ENCODE results near the gene CRIM1. TPM values are rescaled to one million over a fixed set of nuclear protein-coding genes. Genes with fewer than 3 reads are reported as not detected.

The CRIM1 gene
- total RNA-seq, 4 donors from 2014 or later: 140 to 429 (median 201) TPM

DNA sequence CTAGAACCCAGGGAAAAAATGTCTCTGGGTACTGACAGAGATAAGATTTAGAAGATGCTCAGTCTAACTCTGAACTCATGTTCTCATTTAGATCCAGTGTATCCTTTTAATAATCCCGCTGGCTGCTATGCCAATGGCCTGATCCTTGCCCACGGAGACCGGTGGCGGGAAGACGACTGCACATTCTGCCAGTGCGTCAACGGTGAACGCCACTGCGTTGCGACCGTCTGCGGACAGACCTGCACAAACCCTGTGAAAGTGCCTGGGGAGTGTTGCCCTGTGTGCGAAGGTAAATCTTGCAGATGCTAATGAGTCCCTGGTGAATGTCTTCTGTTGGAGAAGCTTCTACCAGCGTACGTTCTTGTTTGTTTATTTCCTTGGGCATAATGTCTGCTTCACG is 123.8 kb downstream of the CRIM1 start:
- Histone ChIP-seq H3K4me1 (peaks cover 22 to 56% (median 48%) of the 10 kb centered on the region in 4 donors), H3K27me3 (no peaks in the 10 kb centered on the region), H3K9me3 (peaks cover 0 to 13% (median 2%) of the 10 kb centered on the region in 4 donors), H3K4me3 (no peak overlapping the region), H3K36me3 (peaks cover 11 to 64% (median 49%) of the 10 kb centered on the region in 4 donors), H3K27ac (replicated peaks in 1 of 4) (peak overlapping the region in 3 of 4 donors; percentile 61 to 74 (median 67))
- 96% methylated on average over 16 of the region's 16 CpGs for WGBS
- no peak for TF ChIP-seq POLR2AphosphoS5 (IDR thresholded peaks at IDR 0.05)
- TF ChIP-seq POLR2A (IDR thresholded peaks at IDR 0.05; ENCODE audit: low read depth): no peak
- no peak for TF ChIP-seq EP300 (IDR thresholded peaks at IDR 0.05)
- TF ChIP-seq, protein P1, sequence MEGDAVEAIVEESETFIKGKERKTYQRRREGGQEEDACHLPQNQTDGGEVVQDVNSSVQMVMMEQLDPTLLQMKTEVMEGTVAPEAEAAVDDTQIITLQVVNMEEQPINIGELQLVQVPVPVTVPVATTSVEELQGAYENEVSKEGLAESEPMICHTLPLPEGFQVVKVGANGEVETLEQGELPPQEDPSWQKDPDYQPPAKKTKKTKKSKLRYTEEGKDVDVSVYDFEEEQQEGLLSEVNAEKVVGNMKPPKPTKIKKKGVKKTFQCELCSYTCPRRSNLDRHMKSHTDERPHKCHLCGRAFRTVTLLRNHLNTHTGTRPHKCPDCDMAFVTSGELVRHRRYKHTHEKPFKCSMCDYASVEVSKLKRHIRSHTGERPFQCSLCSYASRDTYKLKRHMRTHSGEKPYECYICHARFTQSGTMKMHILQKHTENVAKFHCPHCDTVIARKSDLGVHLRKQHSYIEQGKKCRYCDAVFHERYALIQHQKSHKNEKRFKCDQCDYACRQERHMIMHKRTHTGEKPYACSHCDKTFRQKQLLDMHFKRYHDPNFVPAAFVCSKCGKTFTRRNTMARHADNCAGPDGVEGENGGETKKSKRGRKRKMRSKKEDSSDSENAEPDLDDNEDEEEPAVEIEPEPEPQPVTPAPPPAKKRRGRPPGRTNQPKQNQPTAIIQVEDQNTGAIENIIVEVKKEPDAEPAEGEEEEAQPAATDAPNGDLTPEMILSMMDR (IDR thresholded peaks at IDR 0.05): no peak
- intact Hi-C loops (cut with DNase I): no loop called here
- peak; percentile 24 for DNase-seq (ENCODE audit: extremely low spot score)

DNA sequence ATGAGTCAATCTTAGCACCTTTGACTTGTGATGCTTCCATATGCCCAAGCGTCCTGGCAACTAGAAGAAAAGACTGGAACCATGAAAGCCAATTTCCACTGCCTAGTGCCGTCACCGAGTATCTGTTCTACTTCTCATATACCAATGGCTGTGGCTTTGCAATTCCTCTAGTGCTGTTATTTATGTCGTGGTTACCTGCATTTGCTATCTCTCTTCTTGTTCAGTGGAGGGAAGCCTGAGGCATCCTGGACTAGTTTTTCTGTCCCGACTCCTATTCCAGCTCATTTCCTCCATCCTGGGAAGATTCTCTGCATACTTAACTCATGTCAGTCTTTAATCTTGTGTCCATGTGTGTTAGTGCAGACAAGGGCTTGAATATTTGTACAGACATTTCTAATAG is 124.5 kb downstream of the CRIM1 start:
- TF ChIP-seq POLR2AphosphoS5 (IDR thresholded peaks at IDR 0.05): no peak
- TF ChIP-seq EP300 (IDR thresholded peaks at IDR 0.05): no peak
- TF ChIP-seq, protein P1 (IDR thresholded peaks at IDR 0.05): no peak
- Histone ChIP-seq H3K9me3 (peaks cover 0 to 10% (median 2%) of the 10 kb centered on the region in 4 donors), H3K4me3 (no peak overlapping the region), H3K36me3 (peaks cover 11 to 66% (median 51%) of the 10 kb centered on the region in 4 donors), H3K4me1 (peaks cover 29 to 63% (median 54%) of the 10 kb centered on the region in 4 donors), H3K27ac (replicated peaks in 1 of 4) (peak overlapping the region in 2 of 4 donors; percentile 67 to 85), H3K27me3 (no peaks in the 10 kb centered on the region)
- DNase-seq (ENCODE audit: extremely low spot score): peak; percentile 85
- intact Hi-C loops (cut with DNase I): no loop called here
- WGBS: 87% methylated on average over 5 of the region's 5 CpGs

DNA sequence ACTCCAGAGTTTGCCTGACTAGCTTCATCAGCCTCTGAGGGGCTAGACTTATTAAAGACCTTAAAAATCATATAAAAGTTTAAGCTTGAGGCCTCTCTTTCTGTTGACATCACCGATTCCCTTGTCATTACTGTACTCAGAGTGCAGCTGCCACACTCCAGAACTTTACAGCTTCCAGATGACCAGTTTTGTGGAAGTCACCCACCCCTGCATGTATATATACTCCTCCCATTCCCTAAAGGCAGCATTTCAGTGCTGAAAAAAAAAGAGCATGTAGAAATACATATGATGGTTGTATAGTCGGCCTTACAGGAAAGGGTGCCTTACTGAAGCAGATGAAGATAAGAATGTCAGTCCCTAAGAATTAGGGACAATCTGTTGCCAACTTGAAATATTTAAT is 125.1 kb downstream of the CRIM1 start:
- WGBS: 95% methylated on average over 2 of the region's 2 CpGs
- H3K27ac ChIP-seq (replicated peaks in 1 of 4): peak overlapping the region in 2 of 4 donors; percentile 16 to 85
- intact Hi-C loops (cut with DNase I): no loop called here
- H3K36me3 ChIP-seq: peaks cover 11 to 66% (median 51%) of the 10 kb centered on the region in 4 donors
- H3K4me3 ChIP-seq: no peak overlapping the region
- TF ChIP-seq, protein P1 (IDR thresholded peaks at IDR 0.05): no peak
- TF ChIP-seq EP300 (IDR thresholded peaks at IDR 0.05): no peak
- TF ChIP-seq POLR2A (IDR thresholded peaks at IDR 0.05; ENCODE audit: low read depth): no peak
- TF ChIP-seq POLR2AphosphoS5 (IDR thresholded peaks at IDR 0.05): no peak
- H3K9me3 ChIP-seq: peaks cover 0 to 5% (median 2%) of the 10 kb centered on the region in 4 donors
- no peaks in the 10 kb centered on the region for H3K27me3 ChIP-seq
- DNase-seq (ENCODE audit: extremely low spot score): no peak
- peaks cover 35 to 69% (median 60%) of the 10 kb centered on the region in 4 donors for H3K4me1 ChIP-seq

DNA sequence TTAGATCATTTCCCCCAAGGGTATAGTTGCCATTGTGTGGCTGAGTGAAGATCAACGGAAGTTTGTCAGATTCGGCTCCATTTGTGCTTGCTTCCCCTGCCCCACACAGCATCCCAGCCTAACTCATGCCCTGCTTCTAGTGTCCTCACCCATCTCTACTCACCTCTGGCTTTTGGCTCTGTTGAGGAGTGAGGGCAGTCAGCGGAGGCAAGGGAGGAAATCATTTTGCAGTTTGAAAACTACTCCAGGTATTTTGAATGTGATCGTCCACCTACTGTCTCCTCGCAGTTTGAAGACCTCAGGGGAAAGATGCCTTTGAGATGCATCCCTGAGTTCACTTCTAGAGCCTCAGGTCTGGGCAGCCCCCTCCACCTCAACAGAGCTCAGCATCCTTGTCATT is 126.1 kb downstream of the CRIM1 start:
- Histone ChIP-seq H3K4me1 (peaks cover 45 to 78% (median 70%) of the 10 kb centered on the region in 4 donors), H3K27ac (replicated peaks in 1 of 4) (peak overlapping the region in 2 of 4 donors; percentile 80 to 85), H3K36me3 (peaks cover 11 to 64% (median 50%) of the 10 kb centered on the region in 4 donors), H3K9me3 (no peaks in the 10 kb centered on the region), H3K27me3 (no peaks in the 10 kb centered on the region), H3K4me3 (no peak overlapping the region)
- TF ChIP-seq POLR2AphosphoS5 (IDR thresholded peaks at IDR 0.05): peak in 1 of 2 donors; percentile 32
- TF ChIP-seq, protein P1 (IDR thresholded peaks at IDR 0.05): no peak
- no peak for DNase-seq (ENCODE audit: extremely low spot score)
- 89% methylated on average over 5 of the region's 5 CpGs for WGBS
- intact Hi-C loops (cut with DNase I): no loop called here
